Heart left ventricle (tissue), 13 donors: ENCODE data around the gene CIAO3.

Experiments
- POLR2A ChIP-seq, 2 donors: fragments of 450-650 bp; IDR thresholded peaks; one replicate each; pipeline ENCODE4 v1.6.1; 2017; ENCODE audit warnings: antibody characterized with exemption in 2 of 2, mild to moderate bottlenecking in 2 of 2, moderate library complexity in 2 of 2
- TF ChIP-seq, protein P1 (sequence below), 12 donors: fragments of 200-600 bp; sonication (generic) in 4 of 12; IDR thresholded peaks; one replicate each; pipeline versions ENCODE4 v1.5.0 to v1.8.0; 2018 to 2022; ENCODE audit warnings: antibody characterized with exemption in 12 of 12, mild to moderate bottlenecking in 5 of 12
- donor health status: ischemic (EF 13 %, LVEDD 7.1; RV severe dilation, severe dysfunction).
- donor health status: DM: no; HTN: yes; CAD: no.
- donor health status: DM: no; HTN: no; CAD: no.
- donor health status: ischemic (EF 25% LVEDD 6.9; RV normal size, moderate dysfunction).
- donor health status: ischemic (EF 25% LVEDD 5.7; RV mildly dilated, moderate dysfunction).
- donor health status: ischemic (EF 35%, LVEDD 5.7; RV mildly dilated, moderate dysfunction).
- donor health status: nonischemic (EF 11% LVEDD 7.7; RV severe dilation, severe dysfunction).
- donor health status: DM: yes; HTN: yes; CAD: no.
- donor health status: PGD.
- donor health status: ischemic (EF 29% LVEDD 5.4; RV normal size, mild dysfunction).
- donor health status: nonischemic (EF 23%, LVEDD 6.1; RV moderate dilation, normal function).

DNA sequence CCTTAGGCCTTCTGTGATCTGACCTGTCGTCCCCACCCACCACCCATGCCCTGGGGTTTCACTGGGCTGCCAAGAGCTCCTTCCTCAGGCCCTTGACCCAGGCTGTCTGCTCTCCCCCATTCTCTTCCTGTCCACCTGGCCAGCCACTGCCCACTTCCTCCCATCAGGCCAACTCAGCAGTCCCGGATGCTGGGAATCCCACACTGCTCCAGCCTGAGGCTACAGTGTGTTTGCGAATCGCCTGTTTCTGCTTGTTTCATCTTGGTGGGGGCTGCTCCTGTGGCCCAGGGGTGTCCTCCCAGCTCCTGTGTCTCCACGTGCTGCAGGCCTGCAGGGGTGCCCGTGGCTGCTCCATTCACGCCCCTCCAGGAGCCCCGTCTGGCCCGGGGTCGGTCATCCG lies 26.7 kb downstream of the CIAO3 start:
- TF ChIP-seq POLR2A (IDR thresholded peaks at IDR 0.05) = no peak
- TF ChIP-seq, protein P1, sequence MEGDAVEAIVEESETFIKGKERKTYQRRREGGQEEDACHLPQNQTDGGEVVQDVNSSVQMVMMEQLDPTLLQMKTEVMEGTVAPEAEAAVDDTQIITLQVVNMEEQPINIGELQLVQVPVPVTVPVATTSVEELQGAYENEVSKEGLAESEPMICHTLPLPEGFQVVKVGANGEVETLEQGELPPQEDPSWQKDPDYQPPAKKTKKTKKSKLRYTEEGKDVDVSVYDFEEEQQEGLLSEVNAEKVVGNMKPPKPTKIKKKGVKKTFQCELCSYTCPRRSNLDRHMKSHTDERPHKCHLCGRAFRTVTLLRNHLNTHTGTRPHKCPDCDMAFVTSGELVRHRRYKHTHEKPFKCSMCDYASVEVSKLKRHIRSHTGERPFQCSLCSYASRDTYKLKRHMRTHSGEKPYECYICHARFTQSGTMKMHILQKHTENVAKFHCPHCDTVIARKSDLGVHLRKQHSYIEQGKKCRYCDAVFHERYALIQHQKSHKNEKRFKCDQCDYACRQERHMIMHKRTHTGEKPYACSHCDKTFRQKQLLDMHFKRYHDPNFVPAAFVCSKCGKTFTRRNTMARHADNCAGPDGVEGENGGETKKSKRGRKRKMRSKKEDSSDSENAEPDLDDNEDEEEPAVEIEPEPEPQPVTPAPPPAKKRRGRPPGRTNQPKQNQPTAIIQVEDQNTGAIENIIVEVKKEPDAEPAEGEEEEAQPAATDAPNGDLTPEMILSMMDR (IDR thresholded peaks at IDR 0.05) = no peak
